Kidney tubule cell (primary cell): ENCODE measurements around the gene PRKAB1.
"Not testable (repeated sequence)": the region's sequence is repeated elsewhere in the genome, so short reads cannot be mapped to it uniquely, and the experiment has no call there.

Experiments used
- DNase-seq: peaks from one replicate; pipeline ENCODE4 v3.0.0-alpha.2; 2018; ENCODE audit warnings: low spot score

PRKAB1 gene, protein sequence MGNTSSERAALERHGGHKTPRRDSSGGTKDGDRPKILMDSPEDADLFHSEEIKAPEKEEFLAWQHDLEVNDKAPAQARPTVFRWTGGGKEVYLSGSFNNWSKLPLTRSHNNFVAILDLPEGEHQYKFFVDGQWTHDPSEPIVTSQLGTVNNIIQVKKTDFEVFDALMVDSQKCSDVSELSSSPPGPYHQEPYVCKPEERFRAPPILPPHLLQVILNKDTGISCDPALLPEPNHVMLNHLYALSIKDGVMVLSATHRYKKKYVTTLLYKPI

GRCh38 chr12:119667577-119668323 is at the start of gene PRKAB1:
TSS of gene PRKAB1 (plus strand) at chr12:119668133. CDS start at chr12:119668245, 112 bp downstream.
- peak; percentile 99 for DNase-seq

- not testable (repeated sequence) for DNase-seq
Observed at GRCh38 chr12:119618328-119618896, 49.5 kb upstream of the PRKAB1 start.

DNA sequence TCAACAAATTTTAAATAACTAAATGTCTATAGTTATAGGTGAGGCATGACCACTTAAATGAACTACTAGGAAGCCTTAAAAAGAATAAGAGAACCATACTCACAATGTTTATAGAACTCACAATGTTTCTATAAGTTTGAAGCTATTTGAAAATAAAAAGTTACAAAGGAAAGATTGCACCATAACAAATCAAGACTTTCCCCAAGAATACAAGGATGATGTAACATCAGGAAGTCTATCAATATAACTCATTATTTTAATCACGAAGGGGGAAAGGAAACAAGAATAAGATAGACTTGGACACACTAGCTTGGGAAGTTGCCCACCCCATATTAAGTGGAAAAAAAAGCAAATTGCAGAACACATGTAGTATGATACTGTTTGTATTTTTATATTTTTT is 47.4 kb upstream of the PRKAB1 start:
- DNase-seq, result no peak

GRCh38 chr12:119621878-119622277 is 46.1 kb upstream of the PRKAB1 start:
- DNase-seq, result peak; percentile 13

DNA sequence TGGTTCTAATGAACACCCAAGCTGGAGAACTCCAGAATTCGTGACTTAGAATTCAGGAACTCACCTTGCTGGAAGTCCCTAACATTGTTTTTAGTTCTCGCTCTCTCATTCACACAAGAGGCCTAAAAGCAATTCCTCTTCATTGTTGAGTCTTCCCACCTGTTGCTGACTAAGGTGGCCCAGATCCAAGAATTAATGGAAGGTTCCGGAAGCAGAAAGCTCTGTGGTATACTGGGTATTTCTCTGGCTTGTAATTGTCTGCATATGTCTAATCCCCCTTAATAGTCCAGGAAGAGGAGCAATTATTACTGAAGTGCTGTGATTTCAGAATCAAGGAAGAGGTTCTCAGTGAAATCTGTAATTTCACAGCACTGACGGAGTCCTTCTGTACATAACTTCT is 43.0 kb upstream of the PRKAB1 start:
- peak; percentile 24 for DNase-seq

DNA sequence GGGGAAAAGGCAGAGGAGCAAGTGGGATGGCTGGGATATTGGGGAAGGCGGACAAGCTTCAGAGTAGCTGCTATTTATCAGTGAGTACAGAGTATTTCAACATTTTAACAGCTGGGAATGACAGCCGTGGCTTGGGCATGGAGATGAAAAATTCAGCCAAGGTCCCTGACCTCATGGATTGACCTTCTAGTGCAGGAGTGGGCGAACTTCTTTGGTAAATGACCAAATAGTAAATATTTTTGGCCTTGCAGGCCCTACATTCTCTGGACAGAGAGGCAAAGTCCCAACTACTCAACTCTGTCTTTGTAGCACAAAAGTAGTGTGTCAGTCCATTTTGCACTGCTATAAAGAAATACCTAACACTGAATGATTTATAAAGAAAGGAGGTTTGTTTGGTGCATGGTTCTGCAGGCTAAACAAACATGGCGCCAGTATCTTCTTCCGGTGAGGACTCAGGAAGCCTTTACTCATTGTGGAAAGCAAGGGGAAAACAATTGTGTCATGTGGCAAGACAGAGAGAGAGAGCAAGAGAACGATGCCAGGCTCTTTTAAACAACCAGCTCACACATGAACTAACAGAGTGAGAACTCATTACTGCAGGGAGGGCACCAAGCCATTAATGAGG is 40.8 kb upstream of the PRKAB1 start:
- DNase-seq, result no peak

GRCh38 chr12:119627686-119628085 is 40.2 kb upstream of the PRKAB1 start:
- DNase-seq, result no peak

GRCh38 chr12:119630223-119630780 is 37.6 kb upstream of the PRKAB1 start:
- DNase-seq, result no peak

DNA sequence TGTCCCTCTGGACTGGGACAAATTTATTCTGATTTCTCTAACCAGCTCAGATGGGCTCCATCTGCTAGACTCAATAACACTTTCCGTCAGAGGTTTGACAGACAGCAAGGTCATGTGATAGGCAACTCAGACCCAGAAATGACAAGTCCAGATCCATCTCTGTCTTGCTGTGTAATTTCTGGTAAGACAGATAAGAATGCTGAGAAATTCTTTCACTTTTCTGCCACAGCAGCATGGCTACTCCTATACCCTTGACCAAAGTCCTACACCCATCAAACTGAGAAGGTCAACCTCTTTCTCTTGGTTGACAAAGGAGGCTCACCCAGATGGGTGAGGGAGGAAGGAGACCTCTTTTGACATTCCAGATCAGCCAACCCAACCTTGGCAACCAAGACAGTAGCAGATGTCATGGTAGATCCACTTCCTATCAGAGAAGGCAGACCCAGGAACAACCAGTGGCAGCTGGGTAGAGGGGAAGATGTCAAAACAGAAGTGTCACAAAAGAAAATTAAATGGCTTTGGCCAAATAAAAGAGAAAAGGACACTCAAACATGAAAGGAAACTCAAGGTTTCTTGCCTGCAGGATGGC is 36.9 kb upstream of the PRKAB1 start:
- no peak for DNase-seq

DNA sequence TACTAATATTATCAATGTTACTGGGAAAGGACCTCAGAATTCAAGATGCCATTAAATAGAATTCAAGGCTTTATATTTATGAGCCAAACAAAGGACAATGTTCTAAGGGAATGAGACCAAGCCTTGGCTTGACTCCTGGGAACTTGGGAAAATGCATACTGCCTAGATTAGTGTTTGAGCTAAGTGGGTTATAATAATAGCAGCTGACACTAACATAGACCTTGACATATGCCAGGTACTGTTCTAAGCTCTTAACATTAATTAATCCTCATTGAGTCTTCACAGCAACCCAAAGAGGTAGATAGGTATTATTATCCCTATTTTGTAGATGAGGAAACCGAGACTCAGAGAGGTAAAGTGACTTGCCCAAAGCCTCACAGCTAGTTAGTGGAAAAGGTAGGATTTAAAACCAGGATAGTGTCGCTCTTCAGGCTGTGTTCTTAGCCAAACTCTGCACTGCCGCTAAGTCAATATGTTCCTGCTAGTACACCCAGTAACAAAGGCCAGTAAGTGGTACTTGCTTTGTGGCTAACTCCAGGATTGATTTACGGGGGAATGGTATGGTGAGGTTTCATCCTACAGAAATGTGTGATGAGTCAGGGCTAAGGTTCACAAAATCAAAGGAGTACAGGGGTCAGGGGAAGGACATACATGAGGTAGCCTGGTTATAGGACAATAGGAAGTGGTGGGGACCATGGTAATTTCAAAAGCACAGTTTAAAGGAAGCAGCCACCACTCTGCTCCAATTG is 35.8 kb upstream of the PRKAB1 start:
- DNase-seq, result peak; percentile 44

GRCh38 chr12:119634743-119635142 is 33.2 kb upstream of the PRKAB1 start:
- no peak for DNase-seq

DNA sequence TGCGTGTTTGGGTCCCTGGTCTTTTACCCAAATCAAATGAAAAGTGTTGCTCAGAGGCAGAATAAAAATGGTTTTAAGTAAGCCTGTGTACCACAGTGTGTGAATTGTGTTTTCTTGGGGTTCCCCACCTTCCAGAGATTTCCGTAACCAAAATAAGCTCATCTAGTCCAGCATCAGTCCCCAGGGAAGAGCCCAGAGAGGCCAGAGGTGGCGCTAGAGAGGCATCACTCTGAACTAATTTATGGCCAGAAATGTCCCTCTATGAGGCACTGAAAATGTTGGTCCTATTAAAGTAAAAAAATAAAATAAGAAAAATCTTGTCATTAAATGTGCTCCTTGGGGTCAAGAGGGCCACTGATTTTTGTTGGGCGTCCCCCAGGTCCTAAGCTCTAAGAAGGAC is 24.9 kb upstream of the PRKAB1 start:
- no peak for DNase-seq

- no peak for DNase-seq
Observed at GRCh38 chr12:119644930-119645329, 23.0 kb upstream of the PRKAB1 start.

- no peak for DNase-seq
Observed at GRCh38 chr12:119645535-119646059, 22.3 kb upstream of the PRKAB1 start.

DNA sequence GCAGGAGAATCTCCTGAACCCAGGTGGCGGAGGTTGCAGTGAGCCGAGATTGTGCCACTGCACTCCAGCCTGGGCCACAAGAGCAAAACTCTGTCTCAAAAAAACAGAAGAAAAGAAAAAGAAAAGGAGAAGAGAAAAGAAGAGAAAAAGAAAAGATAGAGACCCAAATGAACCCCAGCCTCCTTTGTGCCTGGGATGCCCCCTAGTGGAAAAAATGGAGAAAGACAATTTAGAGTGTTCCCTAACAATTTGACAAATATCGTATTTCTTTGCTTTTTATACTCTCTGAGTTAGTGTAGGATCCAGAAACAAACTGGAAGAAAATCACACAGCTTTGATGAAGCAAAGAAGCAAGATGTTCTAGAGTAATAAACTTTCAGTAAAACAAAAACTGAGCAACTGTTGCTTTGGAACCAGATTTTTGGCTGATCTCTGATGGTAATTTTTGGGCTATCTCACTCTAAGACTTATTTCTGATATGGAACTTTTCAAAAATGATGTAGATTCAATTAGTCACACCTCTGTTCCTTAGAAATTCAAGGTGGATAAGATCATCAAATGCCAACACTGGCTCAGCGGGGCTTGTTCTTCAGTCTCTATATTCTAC is 18.6 kb upstream of the PRKAB1 start:
- DNase-seq, result peak; percentile 32

DNA sequence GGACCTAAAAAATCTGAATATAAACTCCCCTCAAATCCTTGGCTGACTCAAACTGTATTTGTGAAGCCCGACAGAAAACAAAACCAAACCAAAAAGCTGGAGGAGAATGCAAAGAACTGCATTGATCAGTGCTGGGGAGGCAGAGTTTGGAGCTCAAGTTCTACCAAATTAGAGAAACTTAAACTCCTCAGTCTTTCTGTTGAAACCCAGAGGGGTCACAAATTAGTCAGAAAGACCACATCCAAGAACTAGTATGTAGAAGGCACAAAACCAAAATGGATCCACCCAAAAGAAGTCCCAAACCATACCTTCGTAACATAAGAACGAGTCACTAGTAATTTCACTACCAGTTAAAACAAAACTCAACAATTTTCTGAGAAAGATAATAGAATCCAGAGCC is 15.3 kb upstream of the PRKAB1 start:
- DNase-seq, result no peak

- DNase-seq, result not testable (repeated sequence)
Observed at GRCh38 chr12:119657001-119657400, 10.9 kb upstream of the PRKAB1 start.

DNA sequence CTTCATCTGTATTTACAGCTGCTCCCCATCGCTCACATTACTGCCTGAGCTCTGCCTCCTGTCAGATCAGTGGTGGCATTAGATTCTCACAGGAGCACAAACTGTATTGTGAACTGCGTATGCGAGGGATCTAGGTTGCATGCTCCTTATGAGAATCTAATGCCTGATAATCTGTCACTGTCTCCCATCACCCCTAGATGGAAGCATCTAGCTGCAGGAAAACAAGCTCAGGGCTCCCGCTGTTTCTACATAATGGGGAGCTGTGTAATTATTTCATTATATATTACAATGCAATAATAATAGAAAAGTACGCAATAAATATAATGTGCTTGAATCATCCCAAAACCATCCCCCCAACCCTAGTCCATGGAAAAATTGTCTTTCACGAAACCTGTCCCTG is 9.8 kb upstream of the PRKAB1 start:
- not testable (repeated sequence) for DNase-seq

- DNase-seq, result peak; percentile 32
Observed at GRCh38 chr12:119659289-119659897, 8.5 kb upstream of the PRKAB1 start.

GRCh38 chr12:119660076-119660475 is 7.9 kb upstream of the PRKAB1 start:
- no peak for DNase-seq
